Natural killer cell treated with Interleukin-12 subunit alpha and Interleukin-12 subunit beta and Interleukin-15 and Interleukin-18, amount 100 ng/mL, for 72 hours (primary cell): ENCODE measurements around the gene GEN1. TPM values are rescaled to one million over a fixed set of nuclear protein-coding genes. Genes with fewer than 3 reads are reported as not detected.
A peak's percentile ranks its signal among the peaks of the same experiment; 100 is the strongest.

Experiments
- ATAC-seq, 2 donors: fragments of 150-1000 bp; cut with Tn5 transposase in 1 of 2; sonication (Bioruptor Pico), chemical (Tn5 transposase) in 1 of 2; 2 replicates each; pipeline ENCODE4 v1.10.0; 2021
- DNase-seq: peaks from one replicate; pipeline ENCODE4 v3.0.0; 2022; ENCODE audit warnings: low spot score
- H3K27ac Mint-ChIP-seq, 2 donors: 1 replicate in 1 of 2; 2 replicates in 1 of 2; pipeline ENCODE4 v1.8.0; 2022; ENCODE audit warnings: mixed read lengths in 2 of 2, mild to moderate bottlenecking in 1 of 2, moderate library complexity in 1 of 2
- H3K27me3 Mint-ChIP-seq, 2 donors: 1 replicate in 1 of 2; 2 replicates in 1 of 2; pipeline ENCODE4 v1.8.0; 2022; ENCODE audit warnings: mixed read lengths in 2 of 2
- H3K36me3 Mint-ChIP-seq: one replicate; pipeline ENCODE4 v1.8.0; 2022; ENCODE audit warnings: mixed read lengths
- H3K4me1 Mint-ChIP-seq, 2 donors: 1 replicate in 1 of 2; 2 replicates in 1 of 2; pipeline ENCODE4 v1.8.0; 2022; ENCODE audit warnings: low read depth in 2 of 2, mixed read lengths in 2 of 2, mild to moderate bottlenecking in 1 of 2
- H3K4me3 Mint-ChIP-seq: one replicate; pipeline ENCODE4 v1.8.0; 2022; ENCODE audit warnings: mixed read lengths
- H3K9me3 Mint-ChIP-seq: 2 replicates; pipeline ENCODE4 v1.8.0; 2022; ENCODE audit warnings: mixed read lengths
- total RNA-seq, 2 donors: library from RNA; stranded (reverse); gene quantifications; one replicate each; pipeline ENCODE4 v1.2.3, GENCODE V29; 2022

GEN1 gene
- total RNA-seq, 2 donors from 2014 or later, result 31.0 to 51.2 TPM

- DNase-seq, result no peak
- Mint-ChIP-seq H3K4me1 (peaks cover 0 to 2% of the 10 kb centered on the region in 2 donors), H3K9me3 (no peaks in the 10 kb centered on the region), H3K27me3 (peaks cover 33 to 42% of the 10 kb centered on the region in 2 donors), H3K4me3 (no peak overlapping the region), H3K36me3 (no peaks in the 10 kb centered on the region), H3K27ac (no peak overlapping the region)
- peak in 1 of 2 donors; percentile 38 for ATAC-seq
These were observed 39.9 kb downstream of the GEN1 start for GRCh38 chr2:17793803-17794354.

DNA sequence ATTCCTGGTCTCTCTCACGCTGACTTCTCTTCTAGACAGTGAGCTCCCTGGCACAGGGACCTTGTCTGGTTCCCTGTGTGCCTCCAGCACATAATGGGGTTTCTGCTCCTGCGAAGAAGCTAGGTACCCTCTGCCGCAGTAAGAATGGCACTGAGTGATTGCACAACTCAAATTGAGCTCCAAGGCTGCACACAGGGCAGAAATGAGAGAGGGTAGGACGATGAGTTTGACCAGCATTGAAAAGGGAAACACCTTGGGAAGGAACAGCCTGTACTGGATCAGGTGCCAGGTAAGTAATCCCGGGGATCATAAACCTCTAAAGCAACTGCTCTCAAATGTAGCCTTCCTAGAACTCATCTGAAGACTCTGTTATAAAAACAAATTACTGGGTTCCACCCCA, 41.4 kb downstream of the GEN1 start:
- Mint-ChIP-seq H3K27ac (no peak overlapping the region), H3K36me3 (no peaks in the 10 kb centered on the region), H3K4me3 (no peak overlapping the region), H3K27me3 (peaks cover 38 to 50% of the 10 kb centered on the region in 2 donors), H3K9me3 (no peaks in the 10 kb centered on the region), H3K4me1 (peaks cover 0 to 5% of the 10 kb centered on the region in 2 donors)
- ATAC-seq (no peak), DNase-seq (no peak)

DNA sequence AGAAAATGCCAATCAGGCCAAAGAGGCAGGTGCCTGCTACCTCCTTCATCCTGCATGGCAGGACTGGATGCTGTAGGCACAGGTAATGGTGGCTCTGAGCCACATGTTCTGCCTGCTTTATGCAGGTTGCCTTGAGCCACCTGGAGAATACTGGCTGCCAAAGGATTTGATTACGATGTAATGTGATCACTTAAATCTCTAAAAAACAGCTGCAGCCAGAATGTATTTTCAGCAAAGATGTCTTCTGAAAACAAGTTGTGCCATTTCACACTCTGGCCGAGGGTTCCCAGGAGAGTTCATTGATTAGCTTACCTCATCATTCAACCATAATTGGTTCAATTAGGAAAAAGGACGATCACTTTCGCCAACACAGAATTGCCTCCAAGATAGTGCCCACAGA, 44.4 kb downstream of the GEN1 start:
- Mint-ChIP-seq H3K4me3 (no peak overlapping the region), H3K36me3 (no peaks in the 10 kb centered on the region), H3K27me3 (peaks cover 21 to 23% of the 10 kb centered on the region in 2 donors), H3K9me3 (no peaks in the 10 kb centered on the region), H3K4me1 (peaks cover 0 to 3% of the 10 kb centered on the region in 2 donors), H3K27ac (no peak overlapping the region)
- no peak for ATAC-seq
- no peak for DNase-seq

DNA sequence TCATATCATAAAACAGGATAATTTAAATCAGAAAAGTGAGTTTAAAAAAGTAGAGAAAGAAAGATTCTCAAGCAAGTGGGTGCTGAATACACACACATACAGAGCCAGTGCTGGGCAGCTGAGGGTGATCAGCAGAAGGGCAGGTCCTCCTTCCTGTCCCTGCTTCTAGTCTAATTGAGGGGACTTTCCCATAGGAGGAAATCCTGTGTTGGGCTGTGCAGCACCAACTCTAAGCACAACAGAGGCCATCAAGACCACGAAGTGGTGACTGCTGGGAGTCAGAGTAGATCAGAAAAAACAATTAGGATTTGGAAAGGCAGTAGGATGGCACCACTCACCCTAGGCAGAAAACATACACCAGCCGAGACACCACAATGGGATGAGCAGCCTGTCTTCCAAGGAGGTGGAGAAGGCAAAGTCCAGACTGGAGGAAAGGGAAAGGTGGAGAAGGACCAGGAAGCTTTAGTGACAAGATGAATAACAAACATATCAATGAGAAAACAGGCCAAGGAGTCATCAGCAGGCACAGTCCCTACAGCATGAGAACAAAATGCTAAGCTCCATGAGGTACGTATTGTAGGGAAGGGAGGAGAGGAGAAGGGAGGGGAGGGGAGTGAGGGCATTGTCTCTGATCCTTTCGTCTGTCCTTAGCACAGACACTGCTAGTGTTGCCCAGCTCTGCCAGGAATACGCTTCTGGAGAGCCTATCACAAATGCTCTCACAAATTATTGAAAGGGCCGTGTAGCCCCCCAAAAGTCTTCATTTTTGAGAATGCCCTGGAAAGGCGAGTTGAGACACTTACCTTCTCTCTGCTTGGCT, 45.6 kb downstream of the GEN1 start:
- no peaks in the 10 kb centered on the region for H3K9me3 Mint-ChIP-seq
- H3K4me3 Mint-ChIP-seq, result no peak overlapping the region
- H3K36me3 Mint-ChIP-seq, result no peaks in the 10 kb centered on the region
- peak; percentile 15 to 31 for ATAC-seq
- H3K27me3 Mint-ChIP-seq, result peaks cover 19 to 24% of the 10 kb centered on the region in 2 donors
- no peak overlapping the region for H3K27ac Mint-ChIP-seq
- no peak for DNase-seq
- peaks cover 0 to 3% of the 10 kb centered on the region in 2 donors for H3K4me1 Mint-ChIP-seq

GRCh38 chr2:17800219-17800618, 46.3 kb downstream of the GEN1 start:
- Mint-ChIP-seq H3K9me3 (no peaks in the 10 kb centered on the region), H3K27ac (no peak overlapping the region), H3K4me3 (no peak overlapping the region), H3K4me1 (peaks cover 0 to 3% of the 10 kb centered on the region in 2 donors), H3K27me3 (peaks cover 12 to 19% of the 10 kb centered on the region in 2 donors), H3K36me3 (no peaks in the 10 kb centered on the region)
- DNase-seq (no peak), ATAC-seq (no peak)

DNA sequence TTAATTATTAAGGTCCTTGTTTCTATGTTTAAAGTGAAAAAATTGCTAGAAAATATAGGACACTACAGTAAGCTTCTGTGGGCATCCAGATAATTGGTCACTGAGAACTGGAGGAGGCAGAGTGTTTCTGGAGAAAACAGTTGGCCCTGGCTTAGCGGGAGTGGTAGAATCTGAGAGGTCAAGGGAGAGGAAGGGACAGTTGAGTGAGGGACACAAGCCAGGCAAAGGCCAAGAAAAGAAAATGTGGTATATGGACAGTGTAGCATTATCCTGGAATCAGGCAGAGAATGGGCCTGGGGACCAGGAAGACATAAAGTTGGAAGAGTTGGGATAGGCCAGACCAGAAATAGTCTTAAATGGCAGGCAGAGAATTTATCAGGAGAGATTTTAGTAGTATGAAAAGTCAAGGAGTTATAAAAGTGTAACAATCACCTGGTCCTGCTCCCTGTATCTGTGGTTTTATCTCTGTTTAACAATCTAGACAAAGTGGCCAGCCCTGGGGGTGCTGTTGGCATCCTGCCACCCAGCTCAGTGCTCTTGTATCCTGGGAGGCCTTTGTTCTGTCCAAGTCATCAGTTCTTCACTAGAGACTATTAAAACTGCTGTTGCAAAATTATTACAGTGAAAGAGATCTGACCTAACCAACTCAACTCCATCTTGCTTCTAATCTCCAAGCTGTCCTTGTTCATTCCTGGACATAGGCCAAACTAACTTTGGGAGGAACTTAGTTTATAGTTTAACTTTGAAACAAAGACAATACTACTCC, 46.9 kb downstream of the GEN1 start:
- H3K36me3 Mint-ChIP-seq, result no peaks in the 10 kb centered on the region
- DNase-seq (no peak), ATAC-seq (no peak)
- no peaks in the 10 kb centered on the region for H3K9me3 Mint-ChIP-seq
- peaks cover 0 to 3% of the 10 kb centered on the region in 2 donors for H3K4me1 Mint-ChIP-seq
- H3K27ac Mint-ChIP-seq, result no peak overlapping the region
- no peak overlapping the region for H3K4me3 Mint-ChIP-seq
- peaks cover 8 to 17% of the 10 kb centered on the region in 2 donors for H3K27me3 Mint-ChIP-seq

DNA sequence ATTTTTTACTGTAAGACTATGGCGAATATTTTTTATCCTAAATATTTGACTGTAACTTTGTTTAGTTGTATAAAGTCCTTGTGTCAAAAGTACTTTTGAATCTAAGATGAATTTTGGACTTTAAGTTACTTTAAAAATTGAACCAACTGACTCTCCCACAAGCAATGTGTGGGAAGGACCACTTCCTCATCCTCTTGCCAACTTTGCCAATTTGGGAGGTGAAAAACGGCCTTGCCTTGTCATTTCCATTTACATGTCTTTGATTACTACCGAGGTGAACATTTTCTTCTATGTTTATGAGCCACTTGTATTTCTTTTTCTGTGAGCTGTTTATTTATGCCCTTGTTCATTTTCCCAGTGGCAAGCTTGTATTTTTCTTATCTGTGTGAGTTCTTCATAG, 49.6 kb downstream of the GEN1 start:
- H3K4me3 Mint-ChIP-seq, result no peak overlapping the region

GRCh38 chr2:17804358-17804757, 50.4 kb downstream of the GEN1 start:
- H3K9me3 Mint-ChIP-seq, result no peaks in the 10 kb centered on the region
- no peak for DNase-seq
- peaks cover 4 to 12% of the 10 kb centered on the region in 2 donors for H3K27me3 Mint-ChIP-seq
- no peaks in the 10 kb centered on the region for H3K36me3 Mint-ChIP-seq
- no peak overlapping the region for H3K27ac Mint-ChIP-seq
- no peak overlapping the region for H3K4me3 Mint-ChIP-seq
- ATAC-seq, result no peak
- H3K4me1 Mint-ChIP-seq, result peaks cover 0 to 1% of the 10 kb centered on the region in 2 donors

More for the DNA sequence above, 49.6 kb downstream of the GEN1 start:
- no peak for ATAC-seq
- no peak for DNase-seq
- Mint-ChIP-seq H3K36me3 (no peaks in the 10 kb centered on the region), H3K27ac (no peak overlapping the region), H3K4me1 (peaks cover 0 to 3% of the 10 kb centered on the region in 2 donors), H3K27me3 (peaks cover 8 to 15% of the 10 kb centered on the region in 2 donors), H3K9me3 (no peaks in the 10 kb centered on the region)

GRCh38 chr2:17805166-17805565, 51.2 kb downstream of the GEN1 start:
- H3K4me3 Mint-ChIP-seq, result no peak overlapping the region
- DNase-seq, result no peak
- no peaks in the 10 kb centered on the region for H3K4me1 Mint-ChIP-seq
- H3K36me3 Mint-ChIP-seq, result no peaks in the 10 kb centered on the region
- peaks cover 0 to 15% of the 10 kb centered on the region in 2 donors for H3K27me3 Mint-ChIP-seq
- H3K27ac Mint-ChIP-seq, result no peak overlapping the region
- ATAC-seq, result no peak
- H3K9me3 Mint-ChIP-seq, result no peaks in the 10 kb centered on the region

GRCh38 chr2:17805717-17806363, 51.9 kb downstream of the GEN1 start:
- no peaks in the 10 kb centered on the region for H3K9me3 Mint-ChIP-seq
- H3K4me1 Mint-ChIP-seq, result no peaks in the 10 kb centered on the region
- peaks cover 0 to 15% of the 10 kb centered on the region in 2 donors for H3K27me3 Mint-ChIP-seq
- ATAC-seq, result no peak
- DNase-seq, result no peak
- H3K27ac Mint-ChIP-seq, result no peak overlapping the region
- no peaks in the 10 kb centered on the region for H3K36me3 Mint-ChIP-seq
- H3K4me3 Mint-ChIP-seq, result no peak overlapping the region

GRCh38 chr2:17813010-17813741, 59.2 kb downstream of the GEN1 start:
- no peak for ATAC-seq
- peaks cover 23 to 26% of the 10 kb centered on the region in 2 donors for H3K27me3 Mint-ChIP-seq
- H3K27ac Mint-ChIP-seq, result no peak overlapping the region

DNA sequence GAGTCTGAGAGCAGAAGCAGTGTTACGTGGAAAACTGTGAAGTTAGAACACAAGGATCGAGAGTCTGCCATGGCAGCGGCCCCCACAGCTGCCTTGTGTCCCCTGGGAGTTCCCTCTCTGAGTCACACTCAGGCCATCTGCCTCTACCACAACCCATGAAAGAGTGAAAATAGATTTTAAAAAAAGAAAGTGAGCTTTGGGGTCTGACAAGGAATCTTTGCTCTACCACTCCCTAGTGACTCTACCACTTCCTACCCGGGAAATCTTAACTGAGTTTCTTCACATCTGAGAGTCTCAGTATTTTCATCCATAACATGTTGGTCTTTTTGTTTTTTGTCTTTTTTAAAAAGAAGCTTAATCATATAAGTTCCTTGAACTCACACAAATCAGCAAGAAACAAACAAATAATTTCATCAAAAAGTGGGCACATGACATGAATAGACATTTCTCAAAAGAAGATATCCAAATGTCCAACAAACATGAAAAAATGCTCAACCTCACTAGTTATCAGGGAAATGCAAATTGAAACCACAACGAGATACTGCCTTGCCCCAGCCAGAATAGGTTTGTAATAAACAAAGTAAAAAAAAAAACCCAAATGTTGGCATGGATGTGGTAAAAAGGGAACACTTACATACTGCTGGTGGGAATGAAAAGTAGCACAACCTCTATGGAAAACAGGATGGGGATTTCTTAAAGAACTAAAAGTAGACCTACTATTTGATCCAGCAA, 60.0 kb downstream of the GEN1 start:
- Mint-ChIP-seq H3K36me3 (no peaks in the 10 kb centered on the region), H3K4me1 (no peaks in the 10 kb centered on the region), H3K4me3 (no peak overlapping the region), H3K27ac (no peak overlapping the region), H3K9me3 (no peaks in the 10 kb centered on the region), H3K27me3 (peaks cover 23 to 26% of the 10 kb centered on the region in 2 donors)
- ATAC-seq (no peak), DNase-seq (no peak)

More at GRCh38 chr2:17813010-17813741, 59.2 kb downstream of the GEN1 start:
- Mint-ChIP-seq H3K36me3 (no peaks in the 10 kb centered on the region), H3K4me3 (no peak overlapping the region), H3K9me3 (no peaks in the 10 kb centered on the region), H3K4me1 (no peaks in the 10 kb centered on the region)
- no peak for DNase-seq
